HG02759 (cell line): ENCODE measurements around the gene EDAR.

ENCODE experiments used
- ATAC-seq: cut with Tn5 transposase; IDR thresholded peaks from one replicate; pipeline ENCODE4 v1.9.1; 2021; ENCODE audit warnings: mild to moderate bottlenecking, moderate library complexity; ENCODE audit not compliant: unreplicated experiment

EDAR gene

GRCh38 chr2:108942231-108942825 is 46.7 kb downstream of the EDAR start:
- no peak for ATAC-seq

GRCh38 chr2:108941767-108942166 is 47.3 kb downstream of the EDAR start:
- no peak for ATAC-seq

GRCh38 chr2:108941161-108941665 is 47.8 kb downstream of the EDAR start:
- ATAC-seq: no peak

GRCh38 chr2:108940156-108940555 is 48.9 kb downstream of the EDAR start:
- no peak for ATAC-seq

- no peak for ATAC-seq
Observed at GRCh38 chr2:108938077-108938710, 50.8 kb downstream of the EDAR start.

- ATAC-seq: no peak
Observed at GRCh38 chr2:108937367-108938017, 51.5 kb downstream of the EDAR start.

GRCh38 chr2:108936866-108937265 is 52.2 kb downstream of the EDAR start:
- ATAC-seq: no peak

- ATAC-seq: no peak
Observed at GRCh38 chr2:108936076-108936864, 52.8 kb downstream of the EDAR start.

- no peak for ATAC-seq
Observed at GRCh38 chr2:108935271-108935741, 53.7 kb downstream of the EDAR start.

- ATAC-seq: no peak
Observed at GRCh38 chr2:108934583-108935245, 54.3 kb downstream of the EDAR start.

GRCh38 chr2:108934151-108934550 is 54.9 kb downstream of the EDAR start:
- no peak for ATAC-seq

- ATAC-seq: no peak
Observed at GRCh38 chr2:108933691-108934117, 55.3 kb downstream of the EDAR start.

- ATAC-seq: no peak
Observed at GRCh38 chr2:108932736-108933332, 56.2 kb downstream of the EDAR start.

- no peak for ATAC-seq
Observed at GRCh38 chr2:108931372-108931771, 57.6 kb downstream of the EDAR start.

- no peak for ATAC-seq
Observed at GRCh38 chr2:108929807-108930425, 59.1 kb downstream of the EDAR start.

GRCh38 chr2:108928660-108929377 is 60.2 kb downstream of the EDAR start:
- ATAC-seq: no peak

GRCh38 chr2:108927936-108928659 is 60.9 kb downstream of the EDAR start:
- ATAC-seq: peak; percentile 57

GRCh38 chr2:108927405-108927804 is 61.6 kb downstream of the EDAR start:
- no peak for ATAC-seq
